ENCODE results near the gene MARK3.

The MARK3 gene

DNA sequence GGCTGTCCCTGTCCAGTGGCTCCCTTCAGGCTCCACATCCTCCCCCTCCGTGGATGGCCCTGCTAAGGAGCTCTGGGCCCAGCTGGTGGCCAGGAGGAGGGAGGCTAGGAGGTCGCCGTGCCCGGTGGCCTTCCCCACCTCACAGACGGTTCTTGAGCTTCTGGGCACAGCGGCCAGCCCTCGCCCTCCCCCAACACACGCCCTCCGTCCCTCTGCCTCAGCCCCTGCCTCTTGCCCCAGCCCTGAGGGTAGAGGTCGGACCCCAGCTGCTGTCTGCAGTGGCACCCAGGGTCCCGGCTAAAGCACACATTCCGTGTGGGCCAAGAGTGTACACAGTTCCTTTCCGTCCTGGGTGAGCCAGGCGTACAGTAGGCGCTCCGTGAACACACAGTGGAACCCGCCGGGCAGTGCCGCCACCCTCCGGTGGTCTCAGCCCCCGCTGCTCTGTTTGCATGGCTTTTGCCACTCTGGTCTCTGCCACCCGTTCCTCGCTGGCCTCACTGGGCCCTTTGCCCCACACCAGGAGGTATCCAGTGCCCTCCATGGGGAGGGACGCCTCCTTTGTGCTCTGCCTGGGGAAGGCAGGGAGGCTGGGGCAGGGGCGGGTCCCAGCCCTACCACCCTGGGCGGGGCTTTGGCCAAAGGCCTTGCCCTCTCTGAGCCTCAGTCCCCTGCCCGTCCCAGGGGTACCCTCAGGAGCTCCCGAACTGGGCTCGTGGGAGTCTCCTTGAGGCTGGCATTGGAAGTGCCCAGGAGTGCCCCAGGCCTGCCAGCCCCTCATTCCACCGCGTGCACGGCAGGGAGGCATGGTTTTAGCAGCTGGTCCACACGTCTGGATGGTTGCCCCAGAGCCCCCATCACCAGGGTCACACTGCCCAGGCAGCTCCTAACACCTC lies 156.7 kb downstream of the MARK3 start:
- DNase-seq, result no peak

DNA sequence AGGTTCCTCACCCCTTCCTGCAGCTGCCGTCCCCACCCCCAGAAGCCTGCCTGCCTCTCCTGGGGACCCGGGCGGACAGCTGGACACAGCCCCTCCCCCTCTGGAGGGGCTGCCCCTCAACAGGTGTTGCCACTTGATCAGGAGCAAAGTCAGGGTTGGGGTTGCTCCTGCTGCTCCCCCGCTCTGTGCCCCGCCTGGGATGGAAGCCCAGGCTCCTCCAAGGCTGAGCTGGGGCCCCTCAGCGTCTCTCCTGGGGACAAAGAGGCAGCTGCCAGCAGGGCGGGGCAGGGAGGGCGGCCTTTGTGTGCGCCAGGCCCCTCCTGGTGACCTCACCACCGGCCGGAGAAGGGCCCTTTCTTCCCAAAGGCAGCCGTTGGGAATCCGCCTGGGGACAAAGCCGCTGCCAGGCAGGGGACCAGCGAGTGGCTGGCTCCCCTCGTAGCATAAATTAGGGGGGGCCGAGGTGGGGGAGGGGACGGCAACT lies 157.4 kb downstream of the MARK3 start:
- DNase-seq, result no peak

DNA sequence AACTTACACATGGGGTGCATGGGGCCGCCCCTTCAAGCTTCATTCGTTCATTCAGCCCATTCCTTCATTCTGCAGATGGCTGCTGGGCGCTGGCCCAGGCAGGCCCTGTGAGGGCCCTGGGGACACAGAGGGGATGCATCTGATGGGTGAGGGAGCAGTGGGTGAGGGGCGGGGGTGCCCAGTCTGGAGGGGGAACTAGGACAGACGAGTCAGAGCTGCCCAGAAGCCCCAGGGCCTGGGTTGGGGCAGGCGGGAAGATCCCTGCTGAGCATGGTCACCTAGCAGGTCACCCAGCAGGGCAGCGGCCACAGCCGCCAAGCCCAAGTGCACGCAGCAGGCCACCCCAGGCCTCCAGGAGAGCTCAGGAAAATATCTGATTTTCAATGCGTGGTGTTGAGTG lies 157.9 kb downstream of the MARK3 start:
- DNase-seq, result no peak

DNA sequence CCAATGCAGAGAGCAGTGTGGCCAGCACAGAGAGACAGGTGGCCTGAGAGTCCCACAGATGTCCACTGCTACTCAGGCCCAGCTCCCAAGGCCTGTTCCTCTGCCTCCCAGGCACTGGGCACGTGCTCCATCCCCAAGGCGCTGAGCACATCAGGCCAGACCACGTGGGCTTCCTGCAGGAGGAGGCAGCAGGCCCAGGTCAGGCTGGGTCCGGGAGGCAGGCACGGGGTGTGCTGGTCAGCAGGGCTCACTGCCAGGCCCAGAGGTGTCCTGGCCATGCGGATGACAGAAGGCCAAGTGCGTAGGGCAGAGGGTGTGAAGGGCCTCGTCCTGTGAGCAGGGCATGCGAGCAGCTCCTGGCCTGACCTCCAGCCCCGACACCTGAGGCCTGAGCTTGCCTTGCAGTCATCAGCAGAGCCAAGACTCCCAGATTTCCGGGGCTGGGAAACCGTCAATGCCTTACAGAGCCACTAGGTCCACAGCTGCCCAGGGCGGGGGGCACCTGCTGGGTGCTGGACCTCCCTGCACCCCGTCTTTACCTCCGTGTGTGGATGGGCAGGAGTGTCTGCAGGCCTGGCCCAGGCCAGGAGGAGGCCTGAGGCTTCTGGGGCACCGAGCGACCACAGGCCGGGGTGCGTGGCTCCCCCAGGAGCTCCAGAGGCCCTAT lies 158.6 kb downstream of the MARK3 start:
- no peak for DNase-seq

DNA sequence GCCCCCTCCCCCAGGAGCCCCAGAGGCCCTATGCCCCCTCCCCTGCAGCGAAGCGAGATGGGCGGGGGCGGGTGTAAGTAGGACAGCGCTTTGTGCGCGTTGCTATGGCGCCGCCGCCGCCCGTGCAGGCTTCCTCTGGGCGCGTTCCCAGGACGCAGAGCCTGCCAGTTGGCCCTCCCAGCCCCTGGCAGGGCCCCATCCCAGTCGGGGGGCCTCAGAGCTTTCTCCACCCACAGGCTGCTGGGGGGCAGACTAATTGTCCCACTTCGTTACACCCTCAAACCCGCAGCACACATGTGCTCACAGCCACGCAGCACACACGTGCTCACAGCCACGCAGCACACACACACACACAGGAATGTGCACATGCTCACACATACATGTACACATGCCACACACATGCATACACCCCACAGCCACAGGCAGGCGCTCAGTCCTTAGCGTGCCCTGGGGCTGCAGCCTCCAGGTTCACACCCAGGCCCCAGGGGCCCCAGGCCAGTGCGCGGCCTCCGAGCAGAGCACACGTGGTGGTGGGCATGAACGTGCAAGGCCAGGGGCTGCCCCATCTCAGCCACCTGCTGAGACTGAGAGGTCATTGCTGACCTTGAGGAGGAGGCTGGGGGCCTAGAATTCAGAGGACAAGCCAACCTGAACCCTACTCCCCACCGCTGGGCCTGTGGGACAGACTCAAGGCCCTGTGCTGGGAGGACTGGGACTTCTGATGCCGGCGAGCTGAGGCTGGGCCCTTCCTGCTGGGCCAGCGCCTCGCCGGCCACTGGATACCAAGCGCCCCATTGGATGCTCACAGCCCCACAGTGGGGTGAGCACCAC lies 159.4 kb downstream of the MARK3 start:
- DNase-seq, result no peak

DNA sequence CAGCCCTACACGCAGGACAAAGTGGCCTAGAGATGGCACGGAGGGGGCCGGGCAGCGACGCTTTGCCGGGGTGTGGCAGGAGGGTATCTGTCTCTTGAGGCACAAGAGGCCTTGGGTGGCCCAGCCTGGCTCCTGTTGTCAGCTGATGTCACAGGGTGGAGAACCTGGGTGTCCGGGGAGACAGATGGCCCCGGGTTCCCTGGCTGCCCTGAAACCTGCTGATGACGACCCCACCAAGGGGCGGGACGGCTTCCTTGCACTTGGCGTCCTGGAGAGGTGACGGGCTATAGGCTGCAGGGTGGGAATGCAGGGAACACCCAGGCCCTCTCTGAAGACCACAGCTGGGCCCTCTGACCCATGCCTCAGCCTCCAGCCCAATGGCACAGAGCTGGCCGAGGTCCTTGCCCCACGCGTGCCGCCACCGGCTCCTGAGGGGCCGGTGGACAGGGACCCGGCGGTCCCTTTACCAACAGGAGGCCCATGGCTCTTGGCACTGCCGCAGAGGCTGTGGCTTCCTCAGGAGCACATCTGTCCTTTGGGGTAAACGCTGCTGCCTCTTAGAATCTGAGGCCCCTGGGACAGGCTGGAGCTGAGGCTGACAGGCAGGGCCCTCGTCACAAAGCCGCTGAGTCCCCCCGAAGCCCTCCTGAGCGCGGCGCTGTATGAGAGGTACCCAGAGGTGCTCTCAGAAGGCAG lies 160.2 kb downstream of the MARK3 start:
- no peak for DNase-seq

DNA sequence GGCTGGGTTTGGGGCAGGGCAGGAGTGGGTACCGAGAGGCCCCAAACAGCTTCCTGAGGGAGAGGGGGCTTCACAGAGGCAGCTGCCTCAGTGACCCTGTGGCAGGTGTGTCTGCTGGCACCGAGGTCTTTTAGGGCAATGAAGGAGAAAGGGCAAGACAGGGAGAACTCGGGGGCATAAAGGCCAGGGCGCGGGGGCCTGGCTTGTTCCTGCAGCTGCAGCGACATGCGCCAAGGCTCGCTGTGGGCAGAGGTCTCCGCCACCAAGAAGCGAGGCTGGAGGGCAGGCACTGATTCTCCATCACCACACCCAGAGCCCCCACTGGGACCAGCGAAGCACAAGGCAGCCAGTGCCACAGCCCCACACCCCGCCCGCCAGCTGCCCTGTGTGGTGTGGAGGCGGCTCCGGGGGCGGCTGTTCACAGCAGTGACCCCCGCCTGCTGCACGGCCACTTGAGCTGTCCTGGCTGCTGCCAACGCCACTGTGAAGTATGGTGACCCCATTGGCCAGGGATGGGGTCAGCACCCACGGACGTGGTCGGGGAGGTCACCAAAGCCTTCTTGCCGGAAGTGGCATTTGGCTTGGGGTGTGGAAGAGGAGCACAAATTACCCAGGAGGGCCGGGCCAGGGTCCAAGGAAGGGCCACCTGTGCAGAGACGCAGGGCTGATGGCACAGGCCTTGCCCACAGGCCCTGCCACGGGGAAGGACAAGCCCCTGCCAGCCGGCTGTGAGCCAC lies 160.9 kb downstream of the MARK3 start:
- DNase-seq, result no peak

DNA sequence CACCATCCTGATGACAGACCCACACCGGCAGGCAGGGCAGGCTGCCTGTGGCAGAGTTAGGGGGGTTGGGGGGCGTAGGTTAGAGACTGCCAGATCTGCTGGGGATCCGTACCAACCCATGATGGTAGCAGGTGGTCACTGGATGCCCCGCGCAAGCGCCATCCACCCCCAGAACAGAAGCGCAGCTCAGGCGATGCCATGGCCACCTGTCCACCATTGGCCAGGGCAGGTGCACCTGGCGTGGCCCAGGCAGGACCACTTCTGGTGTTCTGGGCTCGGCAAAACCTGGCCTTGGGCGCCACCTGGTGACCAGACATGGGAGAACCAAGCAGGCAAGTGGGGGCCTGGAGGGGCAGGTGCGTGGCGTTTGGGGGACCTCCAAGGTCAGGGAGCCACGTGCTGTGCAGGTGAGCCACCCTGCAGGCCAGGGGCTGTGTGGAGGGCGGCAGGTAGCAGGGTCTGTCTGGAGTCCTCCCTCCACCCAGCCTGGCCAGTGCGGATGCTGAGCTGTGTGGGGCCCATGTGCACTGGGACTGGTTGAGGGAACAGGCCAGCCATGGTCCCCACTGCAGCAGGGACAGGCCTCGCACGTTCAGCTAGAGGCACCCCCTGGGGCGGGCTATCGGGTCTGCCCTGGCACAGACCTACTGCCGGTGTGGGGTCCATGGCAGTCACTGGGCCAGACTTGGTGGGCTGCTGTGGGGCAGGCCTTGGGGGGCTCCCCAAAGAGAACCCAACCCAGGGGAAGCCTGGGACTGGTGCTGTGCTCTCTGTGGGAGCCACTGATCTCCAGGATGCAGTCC lies 161.6 kb downstream of the MARK3 start:
- peak; percentile 37 for DNase-seq

DNA sequence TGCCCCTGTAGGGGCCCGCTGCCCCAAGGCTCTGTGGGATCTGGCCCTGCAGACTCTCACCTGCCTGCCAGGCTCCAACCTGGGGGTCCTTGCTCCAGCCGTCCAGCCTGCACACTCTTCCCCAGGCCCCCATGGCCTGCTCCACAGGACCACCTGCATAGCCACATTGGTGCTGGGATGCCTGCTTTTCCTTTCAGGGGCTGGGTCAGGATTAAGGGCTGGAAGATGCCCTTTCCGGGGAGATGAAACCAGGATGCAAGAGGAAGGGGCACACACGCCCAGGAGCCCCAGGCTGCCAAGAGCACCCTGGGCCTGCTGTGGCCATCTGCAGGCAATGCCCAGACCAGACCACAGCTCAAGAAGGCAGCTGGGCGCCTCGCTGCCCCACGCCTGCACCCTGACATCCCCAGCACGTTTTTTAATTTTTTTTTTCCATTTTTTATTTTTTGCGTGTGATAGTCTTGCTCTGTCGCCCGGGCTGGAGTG lies 162.3 kb downstream of the MARK3 start:
- DNase-seq, result no peak

DNA sequence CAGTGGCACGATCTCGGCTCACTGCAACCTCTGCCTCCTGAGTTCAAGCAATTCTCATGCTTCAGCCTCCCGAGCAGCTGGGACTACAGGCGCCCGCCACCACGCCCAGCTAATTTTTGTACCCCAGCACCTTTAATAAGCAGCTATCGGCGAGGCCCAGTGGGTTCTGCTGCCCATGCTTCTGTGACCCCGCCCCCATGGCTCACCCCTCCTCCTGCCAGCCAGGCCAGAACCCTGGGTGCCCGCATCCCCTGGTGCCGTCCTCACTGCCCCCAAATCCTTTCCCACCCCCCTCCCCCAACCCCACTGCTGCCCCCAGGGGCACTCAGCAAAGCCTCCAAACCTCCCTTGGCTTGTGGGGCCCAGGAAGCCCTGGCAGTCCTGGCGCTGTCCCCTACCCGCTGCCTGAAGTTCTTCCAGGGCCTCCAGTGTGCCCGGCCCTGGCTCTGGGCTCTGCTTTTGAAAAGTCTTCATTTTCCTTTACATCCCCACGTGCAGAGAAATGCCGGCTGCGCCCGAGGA lies 162.8 kb downstream of the MARK3 start:
- DNase-seq, result no peak

DNA sequence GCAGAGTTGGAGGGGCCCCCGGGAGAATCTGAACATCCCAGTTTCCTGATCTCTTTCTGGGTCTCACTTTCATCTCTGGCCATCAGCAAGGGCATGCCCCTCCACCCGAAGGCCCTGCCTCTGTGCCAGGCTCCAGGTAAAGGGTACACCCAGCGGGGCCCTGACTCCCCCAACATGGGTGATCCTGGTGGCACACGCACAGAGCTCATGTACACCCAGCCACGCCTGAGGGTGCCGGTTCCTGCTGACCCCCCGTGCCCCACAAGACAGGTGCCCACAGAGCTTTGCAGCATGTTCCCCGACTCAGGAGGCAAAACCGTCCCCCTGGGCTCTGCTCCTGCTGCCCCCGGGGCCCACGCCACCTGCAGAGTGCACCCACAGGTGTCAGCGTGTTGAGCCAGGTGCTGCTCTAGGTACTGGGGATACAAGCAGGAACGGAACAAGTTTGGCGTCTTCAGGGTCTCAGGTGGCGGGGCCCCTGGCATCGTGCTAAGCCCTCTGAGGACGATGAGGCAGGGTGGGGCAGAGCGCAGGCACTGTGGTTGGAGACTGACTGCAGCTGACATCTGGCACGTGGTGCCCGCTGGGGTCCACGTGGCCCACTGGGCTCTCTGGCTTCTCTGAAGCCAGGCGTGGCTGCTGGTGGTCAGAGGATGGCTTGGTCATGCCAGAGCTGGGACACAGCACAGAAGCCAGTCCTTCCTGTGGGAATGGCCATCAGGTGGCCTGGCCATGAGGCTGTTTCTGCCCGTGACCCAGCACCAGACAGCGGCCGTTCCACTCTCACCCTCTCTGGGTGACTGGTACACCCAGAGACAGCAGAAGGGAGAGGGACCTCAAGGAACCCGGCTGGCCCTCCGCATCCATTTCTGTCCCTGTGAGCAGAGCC lies 163.5 kb downstream of the MARK3 start:
- no peak for DNase-seq

DNA sequence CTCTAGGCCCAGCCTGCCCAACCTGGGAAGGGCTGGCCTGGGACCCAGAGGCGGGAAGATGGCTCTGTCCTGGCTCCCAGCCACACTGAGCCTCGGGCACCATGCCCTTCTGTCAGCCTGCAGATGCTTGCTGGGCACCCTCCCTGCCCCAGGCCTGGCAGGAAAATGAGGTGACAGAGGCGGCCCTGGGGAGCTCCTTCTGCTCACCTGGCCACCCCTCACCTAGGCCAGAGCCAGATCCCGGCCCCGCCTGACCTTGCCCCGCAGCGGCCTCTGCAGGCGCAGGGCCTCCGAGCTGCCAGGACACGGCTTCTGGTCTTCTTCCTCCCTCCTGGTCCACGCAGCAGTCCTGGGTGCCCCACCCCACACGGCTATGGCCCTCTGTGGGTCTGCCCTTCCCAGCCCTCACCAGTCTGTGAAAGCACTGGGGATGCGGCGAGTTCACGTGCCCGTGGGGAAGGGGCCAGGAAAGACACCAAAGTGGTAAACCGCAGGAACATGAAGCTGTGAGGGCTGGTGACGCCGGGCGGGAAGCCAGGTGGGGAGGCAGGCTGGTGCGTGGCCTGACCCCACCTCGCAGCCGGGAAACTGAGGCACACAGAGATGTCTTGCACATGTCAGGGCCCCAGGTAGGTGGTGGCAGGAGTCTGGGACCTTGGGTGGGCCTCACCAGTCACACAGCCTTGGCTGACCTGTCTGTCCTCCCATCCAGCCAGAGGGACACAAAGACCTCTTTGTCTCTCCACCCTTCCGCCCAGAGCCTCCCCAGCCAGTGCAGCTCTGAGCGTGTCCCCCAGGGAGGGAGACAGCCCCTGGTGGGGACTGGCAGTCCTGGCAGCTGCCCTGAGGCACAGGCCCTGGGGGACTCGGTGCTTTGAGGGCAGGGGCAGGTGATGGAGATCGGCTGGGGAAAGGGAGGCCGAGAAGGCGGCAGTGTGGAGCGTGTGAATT lies 164.4 kb downstream of the MARK3 start:
- DNase-seq, result no peak

DNA sequence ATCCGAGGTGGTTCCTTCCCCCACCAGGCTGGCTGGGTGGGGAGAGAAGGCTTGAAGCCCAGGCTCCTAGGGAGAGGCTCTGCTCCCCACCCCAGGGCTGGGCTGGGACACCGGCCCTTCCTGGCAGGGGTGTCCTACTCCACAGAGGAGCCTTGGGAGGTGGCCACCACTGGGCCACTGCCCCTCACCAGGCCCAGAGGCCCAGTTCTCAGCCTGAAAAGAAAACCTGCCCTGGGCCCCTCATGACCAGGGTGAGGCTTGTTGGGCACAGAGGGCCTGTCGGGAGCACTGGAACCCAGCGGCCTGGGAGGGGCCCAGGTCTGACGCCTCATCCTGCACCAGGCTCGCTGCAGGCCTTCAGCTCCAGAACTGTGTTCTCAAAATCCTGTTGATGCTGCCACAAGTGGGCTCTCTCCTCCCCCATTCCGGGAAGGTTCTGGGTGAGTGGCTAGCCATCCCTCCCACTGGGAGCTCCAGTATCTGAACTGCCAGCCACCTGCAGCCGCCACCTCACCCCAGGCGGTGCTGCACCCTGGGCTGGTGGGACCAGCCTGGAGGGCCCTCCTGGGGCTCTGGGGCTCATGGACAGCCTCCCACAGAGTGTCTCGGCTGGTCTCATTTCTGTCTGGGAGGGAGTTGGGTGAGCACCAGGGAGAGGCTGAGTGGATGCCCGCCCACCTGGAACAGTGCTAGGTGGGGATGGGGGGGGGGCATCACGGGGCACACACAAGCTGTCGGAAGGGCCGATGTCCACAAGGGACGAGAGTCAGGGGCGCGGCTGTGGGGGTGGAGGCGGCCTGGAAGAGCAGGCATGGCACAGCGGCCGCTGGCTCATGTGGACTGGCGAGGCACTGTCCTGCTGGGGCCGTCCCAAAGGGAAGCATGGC lies 165.5 kb downstream of the MARK3 start:
- no peak for DNase-seq

DNA sequence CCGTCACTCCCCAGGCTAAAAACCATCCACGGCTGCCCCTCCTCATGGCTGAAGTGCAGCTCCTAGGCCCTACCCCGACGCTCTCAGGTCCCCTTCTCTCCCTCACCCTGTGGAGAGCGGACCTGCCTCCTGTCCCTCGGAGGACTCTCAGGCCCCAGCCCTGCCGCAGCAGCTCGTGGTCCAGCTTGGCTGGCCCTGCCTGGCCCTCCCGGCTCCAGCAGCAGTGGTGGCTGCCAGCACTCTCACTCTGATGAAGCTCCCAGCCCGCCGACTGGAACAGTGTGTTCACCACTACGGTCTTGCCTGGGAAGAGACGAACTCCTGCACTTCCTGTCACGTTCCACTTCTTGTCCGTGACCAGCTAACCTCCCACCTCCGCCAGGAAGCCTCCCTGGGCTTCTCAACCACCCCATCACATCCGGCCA lies 166.1 kb downstream of the MARK3 start:
- no peak for DNase-seq

DNA sequence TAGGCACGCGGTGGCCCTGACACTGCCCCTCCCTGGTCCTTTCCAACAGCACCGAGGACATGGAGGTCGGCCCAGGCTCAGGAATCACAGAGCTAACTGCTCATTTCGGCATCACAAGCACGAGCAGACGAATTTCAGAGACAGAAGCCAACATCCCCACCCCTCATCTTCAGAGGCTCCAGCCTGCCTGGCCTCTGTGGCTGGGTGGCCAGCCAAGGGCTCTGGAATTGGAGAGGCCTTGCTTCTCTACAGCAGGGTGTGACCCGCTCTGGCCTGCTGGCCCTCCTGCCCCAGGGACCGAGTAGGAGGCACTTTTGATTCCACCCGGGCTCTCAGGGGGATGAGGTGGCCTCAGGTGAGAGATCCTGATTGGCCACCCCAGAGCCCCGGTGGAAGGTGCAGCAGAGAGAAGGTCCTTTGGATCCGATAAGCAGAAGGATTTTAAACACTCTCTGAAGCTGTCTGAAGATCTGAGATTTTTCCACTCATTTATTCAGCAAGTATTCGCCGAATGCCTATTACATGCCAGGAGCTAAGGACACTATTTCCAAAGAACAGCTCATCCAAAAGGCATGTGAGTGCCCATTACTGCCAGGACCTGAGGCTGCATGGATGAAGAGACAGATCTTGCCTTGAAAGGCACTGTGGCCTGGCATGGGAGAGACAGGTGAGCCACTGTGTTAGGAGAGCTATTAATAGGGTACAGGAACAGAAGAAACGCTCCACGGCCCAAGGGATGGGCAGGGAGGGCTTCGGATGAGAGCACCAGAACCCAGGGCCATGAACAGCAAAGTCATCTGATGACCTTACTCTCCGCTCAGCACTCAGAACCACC lies 167.0 kb downstream of the MARK3 start:
- DNase-seq, result no peak

DNA sequence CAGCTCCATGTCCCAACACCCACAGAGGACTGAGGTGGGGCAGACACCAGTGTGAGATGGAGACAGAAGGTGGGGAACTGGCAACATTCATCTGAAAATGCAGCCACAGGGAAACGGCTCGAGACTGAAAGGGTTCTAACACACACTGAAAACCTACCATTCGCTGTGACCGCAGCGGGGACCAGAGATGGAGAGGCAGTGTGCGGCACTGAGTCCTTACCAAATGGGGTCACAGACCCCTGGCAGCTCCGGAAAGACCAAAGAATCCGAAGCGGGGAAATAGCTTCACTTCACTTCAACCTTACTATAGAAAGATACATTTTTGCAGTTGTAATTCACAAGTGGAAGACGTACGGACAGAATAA lies 167.6 kb downstream of the MARK3 start:
- DNase-seq, result no peak

All from NK-92 treated with Interleukin-12 subunit alpha and Interleukin-12 subunit beta, amount 100 ng/mL, for 24 hours (cell line).